Activated CD4-positive, alpha-beta memory T cell treated with anti-CD3 and anti-CD28 coated beads, Interleukin-2, amount 10 ng/mL, durations not matched to agents 7 days and 5 days (primary cell): ENCODE data around the gene GGA2. TPM values are rescaled to one million over a fixed set of nuclear protein-coding genes. Genes with fewer than 3 reads are reported as not detected.
"Not testable (repeated sequence)": the region's sequence is repeated elsewhere in the genome, so short reads cannot be mapped to it uniquely, and the experiment has no call there.

ENCODE experiments used
- CTCF ChIA-PET: fragments of 350-600 bp; sonication (Branson Sonifier 250); formaldehyde crosslinking; loops from one replicate; lab custom pipeline; 2021; ENCODE audit warnings: antibody characterized with exemption, inconsistent platforms; lab: Charles Lee
- POLR2A ChIA-PET: fragments of 350-600 bp; sonication (Branson Sonifier 250); formaldehyde crosslinking; loops from one replicate; lab custom pipeline; 2021; ENCODE audit warnings: antibody characterized with exemption; lab: Charles Lee
- DNase-seq: peaks from one replicate; pipeline ENCODE4 v3.0.0-alpha.2; 2020
- H3K27ac Mint-ChIP-seq: one replicate; pipeline ENCODE4 v1.8.0; 2021; ENCODE audit warnings: mild to moderate bottlenecking, mixed read lengths
- H3K27me3 Mint-ChIP-seq: one replicate; pipeline ENCODE4 v1.8.0; 2021; ENCODE audit warnings: mixed read lengths
- H3K36me3 Mint-ChIP-seq: one replicate; pipeline ENCODE4 v1.8.0; 2021; ENCODE audit warnings: low read depth, mixed read lengths
- H3K4me1 Mint-ChIP-seq: one replicate; pipeline ENCODE4 v1.8.0; 2021; ENCODE audit warnings: mixed read lengths
- H3K4me3 Mint-ChIP-seq: one replicate; pipeline ENCODE4 v1.8.0; 2021; ENCODE audit warnings: mild to moderate bottlenecking, mixed read lengths
- H3K9me3 Mint-ChIP-seq: one replicate; pipeline ENCODE4 v1.8.0; 2021; ENCODE audit warnings: mixed read lengths
- total RNA-seq, 2 experiments: library from RNA; stranded (reverse); gene quantifications; one replicate each; pipeline ENCODE4 v1.2.3, GENCODE V29; 2021

GGA2 gene
- total RNA-seq, 2 experiments from 2014 or later: 95.3 to 97.8 TPM

- H3K27ac Mint-ChIP-seq: no peak overlapping the region
- no peaks in the 10 kb centered on the region for H3K27me3 Mint-ChIP-seq
- DNase-seq: no peak
- no peaks in the 10 kb centered on the region for H3K9me3 Mint-ChIP-seq
- POLR2A ChIA-PET: no interaction called here
- H3K4me1 Mint-ChIP-seq: peaks cover 10% of the 10 kb centered on the region
- peaks cover 69% of the 10 kb centered on the region for H3K36me3 Mint-ChIP-seq
- H3K4me3 Mint-ChIP-seq: no peak overlapping the region
- CTCF ChIA-PET: no interaction called here
Measured at GRCh38 chr16:23480257-23480656, 30.0 kb downstream of the GGA2 start.

GRCh38 chr16:23479138-23479537 is 31.2 kb downstream of the GGA2 start:
- H3K9me3 Mint-ChIP-seq: no peaks in the 10 kb centered on the region
- peaks cover 67% of the 10 kb centered on the region for H3K36me3 Mint-ChIP-seq
- CTCF ChIA-PET: no interaction called here
- DNase-seq: no peak
- H3K27me3 Mint-ChIP-seq: no peaks in the 10 kb centered on the region
- POLR2A ChIA-PET: interaction anchor here (1.4 kb wide), 1 partner anchor 25 kb away, joined by 3 read pairs; no protein-coding TSS in a partner anchor
- H3K4me1 Mint-ChIP-seq: peaks cover 7% of the 10 kb centered on the region
- H3K4me3 Mint-ChIP-seq: no peak overlapping the region
- no peak overlapping the region for H3K27ac Mint-ChIP-seq

- CTCF ChIA-PET: interaction anchor here (1.0 kb wide), 1 partner anchor 11 kb away, joined by 3 read pairs; no protein-coding TSS in a partner anchor
- no peak overlapping the region for H3K4me3 Mint-ChIP-seq
- H3K9me3 Mint-ChIP-seq: no peaks in the 10 kb centered on the region
- H3K36me3 Mint-ChIP-seq: peaks cover 72% of the 10 kb centered on the region
- POLR2A ChIA-PET: interaction anchor here (1.4 kb wide), 1 partner anchor 26 kb away, joined by 3 read pairs; no protein-coding TSS in a partner anchor
- peaks cover 7% of the 10 kb centered on the region for H3K4me1 Mint-ChIP-seq
- H3K27ac Mint-ChIP-seq: no peak overlapping the region
- no peak for DNase-seq
- no peaks in the 10 kb centered on the region for H3K27me3 Mint-ChIP-seq
Measured at GRCh38 chr16:23478566-23478965, 31.7 kb downstream of the GGA2 start.

- ChIA-PET POLR2A (interaction anchor here (0.7 kb wide), 1 partner anchor 10 kb away, joined by 3 read pairs; no protein-coding TSS in a partner anchor), CTCF (no interaction called here)
- DNase-seq: no peak
- Mint-ChIP-seq H3K4me1 (no peaks in the 10 kb centered on the region), H3K9me3 (no peaks in the 10 kb centered on the region), H3K36me3 (peaks cover 55% of the 10 kb centered on the region), H3K4me3 (no peak overlapping the region), H3K27me3 (no peaks in the 10 kb centered on the region), H3K27ac (no peak overlapping the region)
Measured at GRCh38 chr16:23476289-23476688, 34.0 kb downstream of the GGA2 start.

- no peak overlapping the region for H3K4me3 Mint-ChIP-seq
- H3K27me3 Mint-ChIP-seq: no peaks in the 10 kb centered on the region
- H3K9me3 Mint-ChIP-seq: no peaks in the 10 kb centered on the region
- POLR2A ChIA-PET: no interaction called here
- DNase-seq: no peak
- peaks cover 41% of the 10 kb centered on the region for H3K36me3 Mint-ChIP-seq
- no peak overlapping the region for H3K27ac Mint-ChIP-seq
- CTCF ChIA-PET: no interaction called here
- peaks cover 2% of the 10 kb centered on the region for H3K4me1 Mint-ChIP-seq
Measured at GRCh38 chr16:23469814-23470213, 40.5 kb downstream of the GGA2 start.

- Mint-ChIP-seq H3K4me3 (no peak overlapping the region), H3K4me1 (peaks cover 2% of the 10 kb centered on the region), H3K9me3 (no peaks in the 10 kb centered on the region), H3K27me3 (no peaks in the 10 kb centered on the region), H3K27ac (no peak overlapping the region), H3K36me3 (peaks cover 32% of the 10 kb centered on the region)
- ChIA-PET POLR2A (no interaction called here), CTCF (no interaction called here)
- no peak for DNase-seq
Measured at GRCh38 chr16:23466162-23466885, 44.0 kb downstream of the GGA2 start.

GRCh38 chr16:23465179-23465578 is 45.1 kb downstream of the GGA2 start:
- no peak overlapping the region for H3K27ac Mint-ChIP-seq
- no peaks in the 10 kb centered on the region for H3K9me3 Mint-ChIP-seq
- peaks cover 1% of the 10 kb centered on the region for H3K4me1 Mint-ChIP-seq
- H3K27me3 Mint-ChIP-seq: no peaks in the 10 kb centered on the region
- peaks cover 31% of the 10 kb centered on the region for H3K36me3 Mint-ChIP-seq
- no peak overlapping the region for H3K4me3 Mint-ChIP-seq
- POLR2A ChIA-PET: no interaction called here
- CTCF ChIA-PET: interaction anchor here (1.3 kb wide), 1 partner anchor 29 kb away, joined by 4 read pairs; no protein-coding TSS in a partner anchor
- DNase-seq: no peak

GRCh38 chr16:23464196-23464595 is 46.1 kb downstream of the GGA2 start:
- CTCF ChIA-PET: interaction anchor here (1.5 kb wide), 1 partner anchor 28 kb away, joined by 3 read pairs; no protein-coding TSS in a partner anchor

GRCh38 chr16:23462994-23463393 is 47.3 kb downstream of the GGA2 start:
- H3K4me3 Mint-ChIP-seq, H3K27ac Mint-ChIP-seq, DNase-seq, H3K4me1 Mint-ChIP-seq, H3K27me3 Mint-ChIP-seq, H3K9me3 Mint-ChIP-seq, POLR2A ChIA-PET: not testable (repeated sequence)
- peaks cover 15% of the 10 kb centered on the region for H3K36me3 Mint-ChIP-seq
- CTCF ChIA-PET: interaction anchor here (1.5 kb wide), 1 partner anchor 27 kb away, joined by 3 read pairs; no protein-coding TSS in a partner anchor

More at GRCh38 chr16:23464196-23464595, 46.1 kb downstream of the GGA2 start:
- no peak overlapping the region for H3K27ac Mint-ChIP-seq
- no peaks in the 10 kb centered on the region for H3K27me3 Mint-ChIP-seq
- H3K4me3 Mint-ChIP-seq: no peak overlapping the region
- POLR2A ChIA-PET: no interaction called here
- H3K9me3 Mint-ChIP-seq: no peaks in the 10 kb centered on the region
- no peaks in the 10 kb centered on the region for H3K4me1 Mint-ChIP-seq
- H3K36me3 Mint-ChIP-seq: peaks cover 21% of the 10 kb centered on the region
- no peak for DNase-seq

GRCh38 chr16:23453338-23454052 is 56.8 kb downstream of the GGA2 start:
- no peaks in the 10 kb centered on the region for H3K36me3 Mint-ChIP-seq
- H3K4me1 Mint-ChIP-seq: peaks cover 27% of the 10 kb centered on the region
- no peak for DNase-seq
- no peaks in the 10 kb centered on the region for H3K27me3 Mint-ChIP-seq
- peak overlapping the region; percentile 58 for H3K27ac Mint-ChIP-seq
- POLR2A ChIA-PET: interaction anchor here (1.0 to 1.7 kb wide), 2 partner anchors 105 to 187 kb away, joined by 3 to 6 read pairs; partner anchors contain the start of gene PALB2
- CTCF ChIA-PET: interaction anchor here (0.7 to 3.0 kb wide), 3 partner anchors 16 to 104 kb away, joined by 3 to 15 read pairs (median 4); partner anchors contain the start of genes EARS2 and UBFD1
- peak overlapping the region; percentile 90 for H3K4me3 Mint-ChIP-seq
- H3K9me3 Mint-ChIP-seq: no peaks in the 10 kb centered on the region

GRCh38 chr16:23452572-23453337 is 57.5 kb downstream of the GGA2 start, which contains the start of gene COG7:
TSS of gene COG7 (minus strand) at chr16:23453189. CDS start at chr16:23452994, 195 bp downstream.
- H3K4me1 Mint-ChIP-seq: peaks cover 27% of the 10 kb centered on the region

GRCh38 chr16:23452221-23452571 is 58.1 kb downstream of the GGA2 start:
- peak overlapping the region; percentile 90 for H3K4me3 Mint-ChIP-seq
- H3K27me3 Mint-ChIP-seq: no peaks in the 10 kb centered on the region
- H3K27ac Mint-ChIP-seq: peak overlapping the region; percentile 58
- peaks cover 27% of the 10 kb centered on the region for H3K4me1 Mint-ChIP-seq
- H3K36me3 Mint-ChIP-seq: no peaks in the 10 kb centered on the region
- DNase-seq: no peak
- POLR2A ChIA-PET: interaction anchor here (0.7 to 1.7 kb wide), 3 partner anchors 53 to 106 kb away, joined by 3 to 6 read pairs (median 3); no protein-coding TSS in a partner anchor
- no peaks in the 10 kb centered on the region for H3K9me3 Mint-ChIP-seq
- CTCF ChIA-PET: interaction anchor here (3.0 kb wide), 1 partner anchor 16 kb away, joined by 15 read pairs; no protein-coding TSS in a partner anchor

More at GRCh38 chr16:23452572-23453337, 57.5 kb downstream of the GGA2 start, which contains the start of gene COG7:
- H3K27ac Mint-ChIP-seq: peak within 1 kb of the TSS; percentile 58
- peak within 1 kb of the TSS; percentile 90 for H3K4me3 Mint-ChIP-seq
- H3K36me3 Mint-ChIP-seq: no peaks in the 10 kb centered on the region
- DNase-seq: peak; percentile 89
- CTCF ChIA-PET: interaction anchor here (0.7 to 3.0 kb wide), 3 partner anchors 15 to 105 kb away, joined by 3 to 15 read pairs (median 4); partner anchors contain the start of genes EARS2 and UBFD1
- POLR2A ChIA-PET: interaction anchor here (0.7 to 1.7 kb wide), 4 partner anchors 52 to 188 kb away, joined by 3 to 6 read pairs (median 3); partner anchors contain the start of gene PALB2
- no peaks in the 10 kb centered on the region for H3K27me3 Mint-ChIP-seq
- H3K9me3 Mint-ChIP-seq: no peaks in the 10 kb centered on the region
